ENCODE results near the gene PPP2R2C. TPM values are rescaled to one million over a fixed set of nuclear protein-coding genes. Genes with fewer than 3 reads are reported as not detected.

PPP2R2C gene
- total and polyA plus RNA-seq, 2 experiments from 2014 or later: 1.3 to 9.2 TPM

DNA sequence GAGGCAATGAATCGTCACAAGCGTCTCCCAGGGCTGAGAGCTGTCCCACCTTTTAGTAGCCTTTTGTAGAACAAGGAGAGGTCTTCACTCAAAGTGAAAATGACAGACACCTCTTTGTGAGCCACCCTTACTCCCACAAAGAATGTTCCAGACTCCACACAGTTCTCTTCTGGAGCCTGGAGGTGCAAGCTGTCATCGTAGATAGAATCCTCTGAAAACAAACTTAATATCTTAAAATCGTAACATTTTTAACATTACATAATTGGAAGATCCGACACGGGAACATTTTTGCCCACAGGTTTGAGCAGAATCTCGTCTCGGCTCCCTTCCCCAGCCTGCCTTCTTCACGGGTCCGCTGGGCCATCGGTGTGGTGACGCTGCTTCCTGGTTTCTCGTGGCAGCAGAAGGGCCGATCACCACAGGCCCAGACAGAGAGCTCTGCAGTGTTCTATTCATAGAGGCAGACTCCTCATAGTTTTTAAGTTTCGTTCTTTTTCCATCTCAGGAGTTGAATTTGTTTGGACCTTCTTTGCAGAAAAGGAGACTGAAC, 175.1 kb downstream of the PPP2R2C start:
- DNase-seq (ENCODE audit: low spot score): no peak
- Mint-ChIP-seq H3K27ac (no peak overlapping the region), H3K4me1 (no peaks in the 10 kb centered on the region), H3K9me3 (no peaks in the 10 kb centered on the region), H3K27me3 (ENCODE audit: insufficient read depth, low read depth, poor library complexity) (peaks cover 9% of the 10 kb centered on the region), H3K4me3 (no peak overlapping the region), H3K36me3 (ENCODE audit: low read depth) (peaks cover 37% of the 10 kb centered on the region)
- Histone ChIP-seq H2AFZ (no peak overlapping the region), H3K27ac (ENCODE audit: low read depth) (no peak overlapping the region), H3K4me3 (no peak overlapping the region), H3F3A (replicated peaks; ENCODE audit: low read depth) (no peaks in the 10 kb centered on the region), H3K79me2 (replicated peaks; ENCODE audit: insufficient read depth) (no peaks in the 10 kb centered on the region; the same call in 1 of the 2 replicates), H3K4me2 (no peak overlapping the region), H3K36me3 (ENCODE audit: insufficient read depth) (no peaks in the 10 kb centered on the region), H3K27me3 (ENCODE audit: insufficient read depth) (no peaks in the 10 kb centered on the region), H3K9me2 (ENCODE audit: insufficient read depth) (no peaks in the 10 kb centered on the region), H3K4me1 (ENCODE audit: insufficient read depth) (no peaks in the 10 kb centered on the region), H4K20me1 (replicated peaks; ENCODE audit: insufficient read depth) (no peaks in the 10 kb centered on the region)
- no peak for TF ChIP-seq POLR2AphosphoS5 (IDR thresholded peaks at IDR 0.05; ENCODE audit: low read depth)
- no peak for TF ChIP-seq ZNF114 (CRISPR knock-in tag; IDR thresholded peaks at IDR 0.05)
- no peak for TF ChIP-seq EZH2 (IDR thresholded peaks at IDR 0.05; ENCODE audit: low read depth, unreplicated experiment)
- TF ChIP-seq, protein P1, sequence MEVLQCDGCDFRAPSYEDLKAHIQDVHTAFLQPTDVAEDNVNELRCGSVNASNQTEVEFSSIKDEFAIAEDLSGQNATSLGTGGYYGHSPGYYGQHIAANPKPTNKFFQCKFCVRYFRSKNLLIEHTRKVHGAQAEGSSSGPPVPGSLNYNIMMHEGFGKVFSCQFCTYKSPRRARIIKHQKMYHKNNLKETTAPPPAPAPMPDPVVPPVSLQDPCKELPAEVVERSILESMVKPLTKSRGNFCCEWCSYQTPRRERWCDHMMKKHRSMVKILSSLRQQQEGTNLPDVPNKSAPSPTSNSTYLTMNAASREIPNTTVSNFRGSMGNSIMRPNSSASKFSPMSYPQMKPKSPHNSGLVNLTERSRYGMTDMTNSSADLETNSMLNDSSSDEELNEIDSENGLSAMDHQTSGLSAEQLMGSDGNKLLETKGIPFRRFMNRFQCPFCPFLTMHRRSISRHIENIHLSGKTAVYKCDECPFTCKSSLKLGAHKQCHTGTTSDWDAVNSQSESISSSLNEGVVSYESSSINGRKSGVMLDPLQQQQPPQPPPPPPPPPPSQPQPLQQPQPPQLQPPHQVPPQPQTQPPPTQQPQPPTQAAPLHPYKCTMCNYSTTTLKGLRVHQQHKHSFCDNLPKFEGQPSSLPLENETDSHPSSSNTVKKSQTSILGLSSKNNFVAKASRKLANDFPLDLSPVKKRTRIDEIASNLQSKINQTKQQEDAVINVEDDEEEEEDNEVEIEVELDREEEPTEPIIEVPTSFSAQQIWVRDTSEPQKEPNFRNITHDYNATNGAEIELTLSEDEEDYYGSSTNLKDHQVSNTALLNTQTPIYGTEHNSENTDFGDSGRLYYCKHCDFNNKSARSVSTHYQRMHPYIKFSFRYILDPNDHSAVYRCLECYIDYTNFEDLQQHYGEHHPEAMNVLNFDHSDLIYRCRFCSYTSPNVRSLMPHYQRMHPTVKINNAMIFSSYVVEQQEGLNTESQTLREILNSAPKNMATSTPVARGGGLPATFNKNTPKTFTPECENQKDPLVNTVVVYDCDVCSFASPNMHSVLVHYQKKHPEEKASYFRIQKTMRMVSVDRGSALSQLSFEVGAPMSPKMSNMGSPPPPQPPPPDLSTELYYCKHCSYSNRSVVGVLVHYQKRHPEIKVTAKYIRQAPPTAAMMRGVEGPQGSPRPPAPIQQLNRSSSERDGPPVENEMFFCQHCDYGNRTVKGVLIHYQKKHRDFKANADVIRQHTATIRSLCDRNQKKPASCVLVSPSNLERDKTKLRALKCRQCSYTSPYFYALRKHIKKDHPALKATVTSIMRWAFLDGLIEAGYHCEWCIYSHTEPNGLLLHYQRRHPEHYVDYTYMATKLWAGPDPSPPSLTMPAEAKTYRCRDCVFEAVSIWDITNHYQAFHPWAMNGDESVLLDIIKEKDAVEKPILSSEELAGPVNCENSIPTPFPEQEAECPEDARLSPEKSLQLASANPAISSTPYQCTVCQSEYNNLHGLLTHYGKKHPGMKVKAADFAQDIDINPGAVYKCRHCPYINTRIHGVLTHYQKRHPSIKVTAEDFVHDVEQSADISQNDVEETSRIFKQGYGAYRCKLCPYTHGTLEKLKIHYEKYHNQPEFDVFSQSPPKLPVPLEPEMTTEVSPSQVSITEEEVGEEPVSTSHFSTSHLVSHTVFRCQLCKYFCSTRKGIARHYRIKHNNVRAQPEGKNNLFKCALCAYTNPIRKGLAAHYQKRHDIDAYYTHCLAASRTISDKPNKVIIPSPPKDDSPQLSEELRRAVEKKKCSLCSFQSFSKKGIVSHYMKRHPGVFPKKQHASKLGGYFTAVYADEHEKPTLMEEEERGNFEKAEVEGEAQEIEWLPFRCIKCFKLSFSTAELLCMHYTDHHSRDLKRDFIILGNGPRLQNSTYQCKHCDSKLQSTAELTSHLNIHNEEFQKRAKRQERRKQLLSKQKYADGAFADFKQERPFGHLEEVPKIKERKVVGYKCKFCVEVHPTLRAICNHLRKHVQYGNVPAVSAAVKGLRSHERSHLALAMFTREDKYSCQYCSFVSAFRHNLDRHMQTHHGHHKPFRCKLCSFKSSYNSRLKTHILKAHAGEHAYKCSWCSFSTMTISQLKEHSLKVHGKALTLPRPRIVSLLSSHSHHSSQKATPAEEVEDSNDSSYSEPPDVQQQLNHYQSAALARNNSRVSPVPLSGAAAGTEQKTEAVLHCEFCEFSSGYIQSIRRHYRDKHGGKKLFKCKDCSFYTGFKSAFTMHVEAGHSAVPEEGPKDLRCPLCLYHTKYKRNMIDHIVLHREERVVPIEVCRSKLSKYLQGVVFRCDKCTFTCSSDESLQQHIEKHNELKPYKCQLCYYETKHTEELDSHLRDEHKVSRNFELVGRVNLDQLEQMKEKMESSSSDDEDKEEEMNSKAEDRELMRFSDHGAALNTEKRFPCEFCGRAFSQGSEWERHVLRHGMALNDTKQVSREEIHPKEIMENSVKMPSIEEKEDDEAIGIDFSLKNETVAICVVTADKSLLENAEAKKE (CRISPR knock-in tag; IDR thresholded peaks at IDR 0.05): no peak
- TF ChIP-seq, protein P2, sequence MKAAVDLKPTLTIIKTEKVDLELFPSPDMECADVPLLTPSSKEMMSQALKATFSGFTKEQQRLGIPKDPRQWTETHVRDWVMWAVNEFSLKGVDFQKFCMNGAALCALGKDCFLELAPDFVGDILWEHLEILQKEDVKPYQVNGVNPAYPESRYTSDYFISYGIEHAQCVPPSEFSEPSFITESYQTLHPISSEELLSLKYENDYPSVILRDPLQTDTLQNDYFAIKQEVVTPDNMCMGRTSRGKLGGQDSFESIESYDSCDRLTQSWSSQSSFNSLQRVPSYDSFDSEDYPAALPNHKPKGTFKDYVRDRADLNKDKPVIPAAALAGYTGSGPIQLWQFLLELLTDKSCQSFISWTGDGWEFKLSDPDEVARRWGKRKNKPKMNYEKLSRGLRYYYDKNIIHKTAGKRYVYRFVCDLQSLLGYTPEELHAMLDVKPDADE (IDR thresholded peaks at IDR 0.05): no peak
- no peak for TF ChIP-seq CREB1 (CRISPR knock-in tag; IDR thresholded peaks at IDR 0.05; ENCODE audit: low read depth)
- TF ChIP-seq, protein P3, sequence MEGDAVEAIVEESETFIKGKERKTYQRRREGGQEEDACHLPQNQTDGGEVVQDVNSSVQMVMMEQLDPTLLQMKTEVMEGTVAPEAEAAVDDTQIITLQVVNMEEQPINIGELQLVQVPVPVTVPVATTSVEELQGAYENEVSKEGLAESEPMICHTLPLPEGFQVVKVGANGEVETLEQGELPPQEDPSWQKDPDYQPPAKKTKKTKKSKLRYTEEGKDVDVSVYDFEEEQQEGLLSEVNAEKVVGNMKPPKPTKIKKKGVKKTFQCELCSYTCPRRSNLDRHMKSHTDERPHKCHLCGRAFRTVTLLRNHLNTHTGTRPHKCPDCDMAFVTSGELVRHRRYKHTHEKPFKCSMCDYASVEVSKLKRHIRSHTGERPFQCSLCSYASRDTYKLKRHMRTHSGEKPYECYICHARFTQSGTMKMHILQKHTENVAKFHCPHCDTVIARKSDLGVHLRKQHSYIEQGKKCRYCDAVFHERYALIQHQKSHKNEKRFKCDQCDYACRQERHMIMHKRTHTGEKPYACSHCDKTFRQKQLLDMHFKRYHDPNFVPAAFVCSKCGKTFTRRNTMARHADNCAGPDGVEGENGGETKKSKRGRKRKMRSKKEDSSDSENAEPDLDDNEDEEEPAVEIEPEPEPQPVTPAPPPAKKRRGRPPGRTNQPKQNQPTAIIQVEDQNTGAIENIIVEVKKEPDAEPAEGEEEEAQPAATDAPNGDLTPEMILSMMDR (conservative IDR thresholded peaks at IDR 0.05; ENCODE audit: low read depth in 2 of 2): no peak
- TF ChIP-seq JUNB (IDR thresholded peaks at IDR 0.05; ENCODE audit: unreplicated experiment): no peak
- TF ChIP-seq NANOG (IDR thresholded peaks at IDR 0.05; ENCODE audit: borderline replicate concordance): no peak
- TF ChIP-seq EZH2phosphoT487 (IDR thresholded peaks at IDR 0.05; ENCODE audit: unreplicated experiment): no peak
- TF ChIP-seq, protein P4, sequence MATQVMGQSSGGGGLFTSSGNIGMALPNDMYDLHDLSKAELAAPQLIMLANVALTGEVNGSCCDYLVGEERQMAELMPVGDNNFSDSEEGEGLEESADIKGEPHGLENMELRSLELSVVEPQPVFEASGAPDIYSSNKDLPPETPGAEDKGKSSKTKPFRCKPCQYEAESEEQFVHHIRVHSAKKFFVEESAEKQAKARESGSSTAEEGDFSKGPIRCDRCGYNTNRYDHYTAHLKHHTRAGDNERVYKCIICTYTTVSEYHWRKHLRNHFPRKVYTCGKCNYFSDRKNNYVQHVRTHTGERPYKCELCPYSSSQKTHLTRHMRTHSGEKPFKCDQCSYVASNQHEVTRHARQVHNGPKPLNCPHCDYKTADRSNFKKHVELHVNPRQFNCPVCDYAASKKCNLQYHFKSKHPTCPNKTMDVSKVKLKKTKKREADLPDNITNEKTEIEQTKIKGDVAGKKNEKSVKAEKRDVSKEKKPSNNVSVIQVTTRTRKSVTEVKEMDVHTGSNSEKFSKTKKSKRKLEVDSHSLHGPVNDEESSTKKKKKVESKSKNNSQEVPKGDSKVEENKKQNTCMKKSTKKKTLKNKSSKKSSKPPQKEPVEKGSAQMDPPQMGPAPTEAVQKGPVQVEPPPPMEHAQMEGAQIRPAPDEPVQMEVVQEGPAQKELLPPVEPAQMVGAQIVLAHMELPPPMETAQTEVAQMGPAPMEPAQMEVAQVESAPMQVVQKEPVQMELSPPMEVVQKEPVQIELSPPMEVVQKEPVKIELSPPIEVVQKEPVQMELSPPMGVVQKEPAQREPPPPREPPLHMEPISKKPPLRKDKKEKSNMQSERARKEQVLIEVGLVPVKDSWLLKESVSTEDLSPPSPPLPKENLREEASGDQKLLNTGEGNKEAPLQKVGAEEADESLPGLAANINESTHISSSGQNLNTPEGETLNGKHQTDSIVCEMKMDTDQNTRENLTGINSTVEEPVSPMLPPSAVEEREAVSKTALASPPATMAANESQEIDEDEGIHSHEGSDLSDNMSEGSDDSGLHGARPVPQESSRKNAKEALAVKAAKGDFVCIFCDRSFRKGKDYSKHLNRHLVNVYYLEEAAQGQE (IDR thresholded peaks at IDR 0.05; ENCODE audit: unreplicated experiment): no peak
- no peak for TF ChIP-seq ZNF331 (CRISPR knock-in tag; IDR thresholded peaks at IDR 0.05; ENCODE audit: low read depth)
- ATAC-seq: no peak

All from GM23338 (cell line).